HG03103 (cell line): ENCODE data around the gene CDKAL1.
"Not testable (repeated sequence)": the region's sequence is repeated elsewhere in the genome, so short reads cannot be mapped to it uniquely, and the experiment has no call there.

Experiments
- ATAC-seq: cut with Tn5 transposase; IDR thresholded peaks from one replicate; pipeline ENCODE4 v1.9.1; 2021; ENCODE audit warnings: low read depth; ENCODE audit not compliant: unreplicated experiment

CDKAL1 gene

DNA sequence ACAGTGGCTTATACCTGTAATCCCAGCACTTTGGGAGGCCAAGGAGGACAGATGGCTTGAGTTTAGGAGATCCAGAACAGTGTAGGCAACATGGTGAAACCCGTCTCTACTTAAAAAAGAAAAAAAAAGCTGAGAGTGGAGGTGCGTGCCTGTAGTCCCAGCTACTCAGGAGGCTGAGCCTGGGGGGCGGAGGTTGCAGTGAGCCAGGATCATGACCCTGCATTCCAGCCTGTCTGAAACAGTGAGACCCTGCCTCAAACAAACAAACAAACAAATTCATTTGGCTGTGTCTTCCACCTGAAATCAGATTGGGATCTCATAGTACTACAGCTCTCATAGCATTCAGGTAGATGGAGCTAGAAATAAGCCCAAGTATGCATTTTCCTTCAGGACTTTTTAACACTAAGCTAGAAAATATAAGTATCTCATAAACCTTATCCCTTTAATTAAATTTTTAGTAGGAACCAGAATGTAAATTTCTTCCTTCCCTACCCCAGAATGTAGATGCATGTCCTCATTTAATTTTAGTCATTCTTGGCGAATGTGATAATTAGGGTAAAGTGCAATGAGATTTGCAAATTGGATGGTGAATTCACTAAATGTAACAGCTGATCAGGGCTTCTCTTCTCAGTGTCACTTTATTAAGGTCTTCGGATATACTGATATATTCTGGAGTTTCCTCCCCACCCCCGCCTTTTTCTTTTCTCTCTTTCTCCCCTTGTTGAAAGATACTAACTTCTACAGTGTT is 190.4 kb downstream of the CDKAL1 start:
- ATAC-seq: no peak

- ATAC-seq: not testable (repeated sequence)
Observed at GRCh38 chr6:20725235-20725634, 191.0 kb downstream of the CDKAL1 start.

DNA sequence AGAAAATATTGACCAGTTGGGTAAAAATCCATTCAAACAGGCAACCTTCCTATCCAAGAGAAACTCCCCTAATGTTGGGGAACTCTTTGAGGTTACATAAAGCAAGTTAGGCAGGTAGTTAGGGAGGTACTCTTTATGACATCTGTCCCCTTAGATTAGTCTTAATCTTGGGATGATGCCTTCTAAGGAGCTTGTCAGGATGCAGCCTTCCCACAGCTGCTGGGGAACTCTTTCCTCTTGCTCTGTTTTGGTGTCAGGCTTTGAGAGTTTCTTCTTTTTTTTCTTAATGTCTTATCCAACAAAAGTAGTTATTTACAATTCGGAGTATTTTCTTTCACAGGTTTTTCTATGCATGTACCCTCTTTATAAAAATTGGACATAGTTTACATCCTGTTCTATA is 194.8 kb downstream of the CDKAL1 start:
- no peak for ATAC-seq

DNA sequence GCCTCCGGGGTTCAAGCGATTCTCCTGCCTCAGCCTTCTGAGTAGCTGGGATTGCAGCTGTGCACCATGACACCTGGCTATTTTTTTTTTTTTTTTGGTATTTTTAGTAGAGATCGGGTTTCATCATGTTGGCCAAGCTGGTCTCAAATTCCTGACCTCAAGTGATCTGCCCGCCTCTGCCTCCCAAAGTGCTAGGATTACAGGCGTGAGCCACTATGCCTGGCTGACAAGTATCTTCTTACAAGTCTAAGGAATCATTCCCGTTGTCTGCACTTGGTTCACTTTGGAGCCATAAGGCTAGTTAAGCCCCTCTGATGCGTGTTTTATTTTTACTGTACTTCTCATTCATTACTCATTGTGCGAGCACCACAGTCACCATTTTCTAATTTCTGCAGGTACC is 198.1 kb downstream of the CDKAL1 start:
- not testable (repeated sequence) for ATAC-seq

DNA sequence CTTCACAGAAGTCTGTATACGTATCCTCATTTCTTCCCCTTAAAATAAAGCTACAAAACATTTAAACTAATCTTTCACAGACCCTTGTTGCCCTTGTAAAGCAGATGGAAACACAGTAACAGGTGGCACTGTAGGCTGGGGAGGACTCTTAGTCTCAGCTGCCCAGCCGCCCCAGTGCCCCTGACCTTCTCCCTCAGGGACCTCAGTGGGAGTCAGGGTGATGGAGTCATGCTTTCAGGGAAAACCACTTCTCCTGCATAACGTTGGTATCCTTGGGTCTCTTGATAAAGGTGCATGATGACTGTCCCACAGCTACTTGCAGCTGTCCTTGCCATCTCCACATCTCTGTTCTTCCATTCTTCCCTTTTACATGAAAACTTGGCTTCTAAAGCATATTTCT is 198.6 kb downstream of the CDKAL1 start:
- no peak for ATAC-seq

- no peak for ATAC-seq
Observed at GRCh38 chr6:20737912-20738311, 203.7 kb downstream of the CDKAL1 start.

- ATAC-seq: no peak
Observed at GRCh38 chr6:20740088-20740487, 205.8 kb downstream of the CDKAL1 start.

DNA sequence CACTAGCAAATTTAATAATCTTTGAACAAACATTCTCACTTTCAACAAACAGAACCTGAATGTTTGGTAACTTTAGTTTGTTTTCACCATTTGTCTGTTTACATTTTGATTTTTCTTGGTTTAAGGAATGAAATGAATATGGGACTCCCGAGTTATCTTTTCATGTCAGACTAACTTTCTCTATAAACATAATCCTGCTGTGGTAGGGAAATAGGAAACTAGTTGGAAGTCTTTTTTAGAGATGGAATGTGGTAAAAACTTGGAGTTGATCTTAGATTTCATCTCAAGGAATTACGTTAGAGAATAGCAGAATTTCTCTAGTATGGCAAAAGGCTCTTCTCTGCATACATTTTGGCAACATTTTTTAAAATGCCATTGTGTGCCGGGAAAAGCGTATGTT is 206.5 kb downstream of the CDKAL1 start:
- no peak for ATAC-seq

GRCh38 chr6:20741490-20741889 is 207.2 kb downstream of the CDKAL1 start:
- ATAC-seq: no peak

GRCh38 chr6:20744911-20745557 is 210.8 kb downstream of the CDKAL1 start:
- ATAC-seq: no peak

- no peak for ATAC-seq
Observed at GRCh38 chr6:20746024-20746423, 211.8 kb downstream of the CDKAL1 start.

- no peak for ATAC-seq
Observed at GRCh38 chr6:20746805-20747558, 212.7 kb downstream of the CDKAL1 start.

DNA sequence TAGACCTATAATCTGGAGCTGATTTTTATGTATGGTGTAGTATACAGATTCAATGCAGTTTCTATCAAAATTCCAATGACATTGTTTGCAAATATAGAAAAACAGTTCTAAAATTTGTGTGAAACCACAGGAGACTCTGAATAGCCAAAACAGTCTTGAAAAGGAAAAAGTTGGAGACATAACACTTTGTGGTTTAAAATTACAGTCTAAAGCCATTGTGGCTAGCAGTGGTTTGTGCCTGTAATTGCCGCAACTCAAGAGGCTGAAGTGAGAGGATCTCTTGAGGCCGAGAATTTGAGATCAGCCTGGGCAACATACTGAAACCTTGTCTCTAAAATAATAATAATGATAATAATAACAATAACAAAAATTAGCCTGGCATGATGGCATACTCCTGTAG is 213.7 kb downstream of the CDKAL1 start:
- ATAC-seq: no peak

GRCh38 chr6:20751293-20751935 is 217.2 kb downstream of the CDKAL1 start:
- no peak for ATAC-seq

DNA sequence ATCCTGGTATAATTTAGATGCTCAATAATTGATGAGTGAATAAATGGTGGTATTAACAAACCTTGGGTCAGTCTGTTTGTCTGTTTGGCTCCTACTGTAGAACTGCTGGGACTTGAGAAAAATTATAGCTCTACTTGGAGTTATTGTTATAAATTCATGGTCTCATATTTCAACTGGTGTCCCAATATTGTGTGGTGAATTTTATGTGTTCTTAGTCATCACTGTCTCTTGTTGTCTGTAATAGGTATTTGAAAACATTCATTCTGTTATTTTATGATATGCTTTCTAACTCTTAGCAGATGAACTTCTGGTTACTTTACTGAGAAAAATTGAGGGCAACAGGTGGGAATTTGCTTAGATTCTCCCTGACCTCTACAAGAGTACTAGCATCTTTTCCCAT is 221.4 kb downstream of the CDKAL1 start:
- no peak for ATAC-seq

DNA sequence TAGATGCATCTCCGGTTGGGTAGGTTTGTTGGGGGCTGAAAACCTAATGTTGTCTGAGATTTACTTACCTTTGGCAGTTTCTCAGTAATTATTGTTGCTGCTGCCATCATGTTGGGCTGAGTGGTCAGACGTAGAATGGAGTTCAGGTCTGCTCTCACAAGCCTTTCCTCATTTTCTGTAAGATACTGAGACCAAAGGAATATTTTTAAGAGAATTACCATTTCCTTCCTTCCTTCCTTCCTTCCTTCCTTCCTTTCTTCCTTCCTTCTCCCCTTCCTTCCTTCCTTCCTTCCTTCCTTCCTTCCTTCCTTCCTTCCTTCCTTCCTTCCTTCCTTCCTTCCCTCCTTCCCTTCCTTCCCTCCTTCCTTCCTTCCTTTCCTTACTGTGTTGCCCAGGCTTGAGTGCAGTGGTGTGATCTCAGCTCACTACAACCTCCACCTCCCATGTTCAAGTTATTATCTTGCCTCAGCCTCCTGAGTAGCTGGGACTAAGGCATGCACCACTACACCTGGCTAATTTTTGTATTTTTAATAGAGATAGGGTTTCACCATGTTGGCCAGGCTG is 222.4 kb downstream of the CDKAL1 start:
- ATAC-seq: not testable (repeated sequence)

- ATAC-seq: no peak
Observed at GRCh38 chr6:20757761-20758160, 223.5 kb downstream of the CDKAL1 start.

DNA sequence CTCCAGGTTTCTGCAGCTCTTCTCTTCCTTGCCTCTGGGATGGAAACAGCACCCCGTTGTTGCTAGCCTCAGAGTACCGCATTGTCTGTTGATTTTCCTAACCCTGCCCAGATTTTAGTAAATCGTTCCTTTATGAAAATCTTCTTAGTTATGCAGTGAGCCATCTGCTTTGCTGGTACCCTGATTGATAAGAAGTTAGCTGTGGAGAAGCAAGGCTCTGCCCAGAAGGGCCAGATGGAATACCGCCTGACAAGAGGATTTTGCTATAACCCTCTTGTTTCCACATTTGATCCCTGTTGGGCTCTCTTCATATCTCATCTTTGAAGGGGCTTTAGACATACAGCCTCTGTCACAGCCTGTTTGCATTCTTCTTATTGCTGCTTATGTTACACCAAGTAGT is 229.0 kb downstream of the CDKAL1 start:
- no peak for ATAC-seq

DNA sequence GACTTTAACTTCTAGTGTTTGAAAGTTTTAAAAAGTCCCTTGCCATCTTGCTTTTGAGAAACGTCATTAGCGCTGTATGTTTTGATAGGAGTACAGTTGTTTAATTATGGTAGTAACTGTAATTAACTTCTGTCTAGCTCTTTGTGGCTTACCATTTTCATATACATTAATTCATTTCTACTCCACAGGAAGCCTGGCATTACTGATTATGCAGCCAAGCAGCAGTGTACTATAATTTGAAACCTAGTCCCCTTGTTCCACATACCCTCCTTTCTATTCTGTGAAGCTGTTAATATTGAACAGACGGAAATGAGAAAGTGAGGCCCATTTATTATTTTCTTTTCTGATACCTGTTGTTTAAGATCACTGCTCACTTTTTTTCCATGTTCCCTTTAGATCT is 235.4 kb downstream of the CDKAL1 start:
- no peak for ATAC-seq

DNA sequence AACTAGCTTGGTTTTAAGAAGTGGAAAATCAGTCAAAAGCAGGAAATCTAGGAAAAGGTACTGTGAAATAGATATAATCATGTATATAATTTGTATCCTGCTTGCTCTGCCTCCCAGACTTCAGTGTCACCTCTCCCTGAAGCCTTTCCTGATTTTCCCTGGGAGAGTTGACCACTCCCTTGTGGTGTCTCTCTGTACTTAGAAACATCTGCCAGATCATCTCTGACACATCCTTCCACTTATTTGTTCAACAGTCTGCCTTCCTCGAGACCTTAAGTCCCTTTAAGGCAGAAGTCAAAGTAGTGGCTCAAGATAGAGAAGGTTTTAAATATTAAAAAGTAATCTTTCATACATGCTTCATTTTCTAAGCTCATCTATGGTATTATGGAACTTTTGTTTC is 236.5 kb downstream of the CDKAL1 start:
- ATAC-seq: no peak

GRCh38 chr6:20771409-20771808 is 237.2 kb downstream of the CDKAL1 start:
- ATAC-seq: no peak
